DMS79 treated with DMSO at 0.1 percent for 48 hours (cell line): ENCODE data around the gene MYO1F.
"Not testable (repeated sequence)": the region's sequence is repeated elsewhere in the genome, so short reads cannot be mapped to it uniquely, and the experiment has no call there.

Experiments
- DNase-seq: peaks from one replicate; lab custom pipeline; 2025; lab: John Stamatoyannopoulos, UW

MYO1F gene

GRCh38 chr19:8564866-8565265 is 12.4 kb downstream of the MYO1F start:
- not testable (repeated sequence) for DNase-seq

GRCh38 chr19:8561075-8561764 is 16.0 kb downstream of the MYO1F start:
- DNase-seq, result no peak

GRCh38 chr19:8558325-8558724 is 18.9 kb downstream of the MYO1F start:
- DNase-seq, result no peak

- DNase-seq, result no peak
Observed at GRCh38 chr19:8557642-8558238, 19.5 kb downstream of the MYO1F start.

GRCh38 chr19:8553729-8554128 is 23.5 kb downstream of the MYO1F start:
- not testable (repeated sequence) for DNase-seq

GRCh38 chr19:8552810-8553209 is 24.4 kb downstream of the MYO1F start:
- DNase-seq, result peak; percentile 5

- DNase-seq, result no peak
Observed at GRCh38 chr19:8550070-8550469, 27.2 kb downstream of the MYO1F start.

- DNase-seq, result no peak
Observed at GRCh38 chr19:8545743-8546142, 31.5 kb downstream of the MYO1F start.

- DNase-seq, result no peak
Observed at GRCh38 chr19:8544168-8544567, 33.1 kb downstream of the MYO1F start.

GRCh38 chr19:8539621-8540149 is 37.6 kb downstream of the MYO1F start:
- DNase-seq, result no peak

GRCh38 chr19:8537099-8537498 is 40.1 kb downstream of the MYO1F start:
- no peak for DNase-seq

- no peak for DNase-seq
Observed at GRCh38 chr19:8536282-8536681, 41.0 kb downstream of the MYO1F start.

GRCh38 chr19:8532225-8532624 is 45.0 kb downstream of the MYO1F start:
- no peak for DNase-seq

GRCh38 chr19:8531470-8531869 is 45.8 kb downstream of the MYO1F start:
- no peak for DNase-seq

GRCh38 chr19:8530061-8530679 is 47.1 kb downstream of the MYO1F start:
- no peak for DNase-seq

- no peak for DNase-seq
Observed at GRCh38 chr19:8529369-8530006, 47.8 kb downstream of the MYO1F start.

GRCh38 chr19:8528500-8528899 is 48.7 kb downstream of the MYO1F start:
- DNase-seq, result no peak

- DNase-seq, result peak; percentile 84
Observed at GRCh38 chr19:8526345-8527091, 50.7 kb downstream of the MYO1F start.

GRCh38 chr19:8525401-8525684 is 51.9 kb downstream of the MYO1F start:
- no peak for DNase-seq

GRCh38 chr19:8519388-8519787 is 57.9 kb downstream of the MYO1F start:
- no peak for DNase-seq

GRCh38 chr19:8518536-8518935 is 58.7 kb downstream of the MYO1F start:
- no peak for DNase-seq
